WERI-Rb-1 (cell line): ENCODE results near the gene ZNF536.
A peak's percentile ranks its signal among the peaks of the same experiment; 100 is the strongest.

Experiments used
- DNase-seq: peaks from one replicate; pipeline ENCODE4 v3.0.0-alpha.2; 2020
- H3K27ac ChIP-seq: fragments of 250-450 bp; sonication (Bioruptor Pico); 2 replicates; pipeline ENCODE4 v1.5.1; 2020; ENCODE audit warnings: mild to moderate bottlenecking, moderate library complexity
- H3K27me3 ChIP-seq: fragments of 250-450 bp; sonication (Bioruptor Pico); 2 replicates; pipeline ENCODE4 v1.5.1; 2021; ENCODE audit warnings: mild to moderate bottlenecking, low read depth, moderate library complexity; ENCODE audit not compliant: insufficient read depth, severe bottlenecking
- H3K36me3 ChIP-seq: fragments of 250-450 bp; sonication (Bioruptor Pico); 2 replicates; pipeline ENCODE4 v1.5.1; 2020; ENCODE audit warnings: mild to moderate bottlenecking, moderate library complexity
- H3K4me3 ChIP-seq: 2 replicates; pipeline ENCODE4 v1.5.1; 2011; ENCODE audit warnings: low read depth, mild to moderate bottlenecking, control low read depth, low read length
- H3K9me3 ChIP-seq: fragments of 250-450 bp; sonication (Bioruptor Pico); 2 replicates; pipeline ENCODE4 v1.5.1; 2021; ENCODE audit warnings: mild to moderate bottlenecking, moderate library complexity; ENCODE audit not compliant: severe bottlenecking
- TF ChIP-seq, protein P1 (sequence below): IDR thresholded peaks from 2 replicates; pipeline ENCODE4 v1.5.1; 2011; ENCODE audit warnings: low read depth, mild to moderate bottlenecking, control low read depth, inconsistent platforms, low read length

The ZNF536 gene

DNA sequence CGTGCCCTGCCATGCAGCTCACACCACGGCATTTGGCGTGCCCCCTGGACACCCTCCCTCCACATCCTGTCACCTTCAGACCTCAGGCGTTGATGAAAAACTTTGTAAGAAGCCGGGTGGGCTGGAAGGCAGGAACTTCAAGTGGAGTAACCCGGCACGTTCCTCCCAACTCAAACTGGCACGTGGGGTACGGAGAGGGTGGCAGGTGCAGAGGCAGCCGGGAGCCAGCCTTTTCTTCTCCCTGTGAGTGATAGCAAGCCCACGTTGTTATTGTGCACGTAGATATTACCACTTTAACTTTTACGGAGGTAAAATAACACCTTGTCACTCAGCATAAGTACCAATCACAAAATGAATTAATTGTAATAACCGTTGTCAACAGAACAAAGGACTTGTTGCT lies 198.0 kb downstream of the ZNF536 start:
- H3K27ac ChIP-seq = no peak overlapping the region
- H3K27me3 ChIP-seq = no peaks in the 10 kb centered on the region
- H3K4me3 ChIP-seq = no peak overlapping the region
- DNase-seq = no peak
- no peaks in the 10 kb centered on the region for H3K9me3 ChIP-seq
- no peaks in the 10 kb centered on the region for H3K36me3 ChIP-seq
- TF ChIP-seq, protein P1, sequence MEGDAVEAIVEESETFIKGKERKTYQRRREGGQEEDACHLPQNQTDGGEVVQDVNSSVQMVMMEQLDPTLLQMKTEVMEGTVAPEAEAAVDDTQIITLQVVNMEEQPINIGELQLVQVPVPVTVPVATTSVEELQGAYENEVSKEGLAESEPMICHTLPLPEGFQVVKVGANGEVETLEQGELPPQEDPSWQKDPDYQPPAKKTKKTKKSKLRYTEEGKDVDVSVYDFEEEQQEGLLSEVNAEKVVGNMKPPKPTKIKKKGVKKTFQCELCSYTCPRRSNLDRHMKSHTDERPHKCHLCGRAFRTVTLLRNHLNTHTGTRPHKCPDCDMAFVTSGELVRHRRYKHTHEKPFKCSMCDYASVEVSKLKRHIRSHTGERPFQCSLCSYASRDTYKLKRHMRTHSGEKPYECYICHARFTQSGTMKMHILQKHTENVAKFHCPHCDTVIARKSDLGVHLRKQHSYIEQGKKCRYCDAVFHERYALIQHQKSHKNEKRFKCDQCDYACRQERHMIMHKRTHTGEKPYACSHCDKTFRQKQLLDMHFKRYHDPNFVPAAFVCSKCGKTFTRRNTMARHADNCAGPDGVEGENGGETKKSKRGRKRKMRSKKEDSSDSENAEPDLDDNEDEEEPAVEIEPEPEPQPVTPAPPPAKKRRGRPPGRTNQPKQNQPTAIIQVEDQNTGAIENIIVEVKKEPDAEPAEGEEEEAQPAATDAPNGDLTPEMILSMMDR = no peak

DNA sequence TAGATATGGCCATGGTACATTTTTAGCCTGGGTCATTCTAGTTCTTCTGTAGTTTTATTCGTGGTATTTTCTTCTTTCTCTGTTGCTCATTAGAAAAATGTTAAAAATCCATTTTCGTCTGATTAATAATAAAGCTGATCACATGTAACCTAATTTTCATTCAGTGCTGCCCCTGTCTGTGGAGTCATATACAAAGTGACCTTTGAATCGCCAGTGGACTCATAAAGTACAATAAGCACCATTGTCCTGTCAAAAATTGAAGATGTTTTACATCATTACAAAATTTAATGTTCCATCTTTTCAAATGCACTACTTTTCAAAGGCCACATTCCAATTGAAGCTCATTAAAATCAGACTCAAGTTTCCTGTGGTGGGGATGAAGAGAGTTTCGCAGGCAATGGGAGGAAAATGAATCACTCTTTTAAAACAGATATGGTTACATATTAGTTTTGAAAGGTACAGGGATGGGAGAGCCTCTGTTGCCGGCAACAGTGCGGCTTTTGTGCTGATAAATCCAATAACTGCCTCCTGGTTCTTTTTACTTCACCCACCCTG lies 205.4 kb downstream of the ZNF536 start:
- TF ChIP-seq, protein P1 = no peak
- Histone ChIP-seq H3K36me3 (no peaks in the 10 kb centered on the region), H3K27me3 (no peaks in the 10 kb centered on the region), H3K9me3 (no peaks in the 10 kb centered on the region), H3K27ac (no peak overlapping the region), H3K4me3 (no peak overlapping the region)
- no peak for DNase-seq

DNA sequence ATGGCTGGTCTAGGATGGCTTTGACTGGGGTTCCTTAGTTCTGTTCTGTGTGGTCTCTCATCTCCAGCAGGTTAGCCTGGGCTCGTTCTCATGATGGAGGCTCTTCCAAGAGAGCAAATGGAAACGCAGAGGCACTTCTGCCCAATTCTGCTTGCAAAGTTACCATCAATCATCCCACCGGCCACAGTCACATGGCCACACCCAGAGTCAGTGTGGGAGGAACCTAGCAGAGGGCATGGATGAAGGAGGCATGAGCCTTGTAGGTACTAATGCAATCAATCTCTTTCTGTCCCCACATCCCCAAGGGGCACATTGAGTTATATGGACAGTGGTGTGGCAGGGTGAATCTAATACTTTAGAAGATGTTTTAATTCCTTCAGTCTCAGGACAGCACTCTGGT lies 207.2 kb downstream of the ZNF536 start:
- H3K9me3 ChIP-seq = no peaks in the 10 kb centered on the region
- H3K36me3 ChIP-seq = no peaks in the 10 kb centered on the region
- TF ChIP-seq, protein P1 = no peak
- H3K4me3 ChIP-seq = no peak overlapping the region
- no peak overlapping the region for H3K27ac ChIP-seq
- DNase-seq = no peak
- H3K27me3 ChIP-seq = no peaks in the 10 kb centered on the region

DNA sequence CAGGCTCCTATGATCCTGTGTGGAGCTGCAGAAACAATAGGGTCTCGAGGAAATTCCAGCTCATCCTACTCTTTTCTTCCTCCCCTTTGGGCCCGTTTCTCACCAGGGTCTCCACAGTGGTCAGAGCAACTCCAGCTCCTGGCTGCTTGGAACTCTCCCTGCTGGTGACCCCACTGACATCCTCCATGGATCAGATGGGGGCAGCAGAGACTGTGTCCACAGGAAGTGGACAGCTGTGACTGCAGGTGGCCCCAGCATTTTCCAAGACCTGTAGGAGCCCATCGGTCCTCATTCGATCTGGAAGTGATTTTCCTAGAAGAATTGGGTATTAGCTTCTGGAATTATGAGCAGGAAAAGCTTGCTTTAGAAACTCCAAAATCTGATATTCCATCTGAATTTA lies 208.5 kb downstream of the ZNF536 start:
- TF ChIP-seq, protein P1 = peak; percentile 68
- Histone ChIP-seq H3K9me3 (no peaks in the 10 kb centered on the region), H3K27me3 (no peaks in the 10 kb centered on the region), H3K27ac (no peak overlapping the region), H3K4me3 (no peak overlapping the region), H3K36me3 (no peaks in the 10 kb centered on the region)
- DNase-seq = peak; percentile 56

DNA sequence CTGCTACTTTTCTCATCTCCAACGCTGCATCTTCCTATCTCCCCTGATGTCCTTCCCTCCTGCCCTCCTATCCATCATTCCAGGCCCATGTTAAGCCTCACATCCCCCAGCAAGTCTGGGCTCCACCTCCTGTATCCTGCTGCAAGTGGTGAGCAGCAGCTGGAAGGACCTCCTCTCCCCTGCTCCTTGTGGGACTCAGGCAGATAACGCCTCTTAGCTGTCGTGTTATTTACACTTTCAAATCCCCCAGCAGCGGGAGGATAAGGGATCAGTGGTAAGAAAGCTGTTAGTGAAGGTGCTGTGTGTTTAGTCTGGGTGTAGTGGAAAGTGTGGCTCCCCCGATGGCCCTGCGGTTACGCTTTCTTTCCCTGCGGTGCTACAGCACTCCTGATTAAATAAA lies 211.9 kb downstream of the ZNF536 start:
- Histone ChIP-seq H3K4me3 (peak overlapping the region; percentile 13), H3K9me3 (no peaks in the 10 kb centered on the region), H3K36me3 (no peaks in the 10 kb centered on the region), H3K27me3 (no peaks in the 10 kb centered on the region), H3K27ac (peak overlapping the region; percentile 14)
- DNase-seq = peak; percentile 89
- TF ChIP-seq, protein P1 = no peak

DNA sequence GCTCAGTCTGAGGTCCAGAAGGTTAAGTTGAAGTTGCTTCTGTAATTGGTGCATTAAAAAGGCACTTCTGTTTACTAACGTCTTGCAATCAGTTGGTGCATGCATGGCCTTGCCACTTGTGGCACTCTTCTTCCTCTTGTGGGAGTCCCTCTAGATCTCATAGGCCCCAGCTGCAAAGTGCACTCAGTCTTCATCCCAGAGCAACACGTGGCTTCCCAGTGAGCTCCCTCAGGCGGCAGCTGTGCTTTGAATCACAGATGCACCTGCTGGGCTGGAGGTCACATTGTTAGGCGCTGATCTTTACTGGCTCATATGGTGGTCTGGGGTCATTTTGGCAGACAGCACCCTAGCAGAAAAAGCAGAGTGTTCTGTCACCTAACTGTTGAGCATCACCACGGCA lies 215.7 kb downstream of the ZNF536 start:
- no peak for DNase-seq

More for the DNA sequence above, 215.7 kb downstream of the ZNF536 start:
- no peaks in the 10 kb centered on the region for H3K27me3 ChIP-seq
- H3K36me3 ChIP-seq = no peaks in the 10 kb centered on the region
- TF ChIP-seq, protein P1 = no peak
- no peak overlapping the region for H3K4me3 ChIP-seq
- no peaks in the 10 kb centered on the region for H3K9me3 ChIP-seq
- no peak overlapping the region for H3K27ac ChIP-seq
